ENCODE data around the gene TEX11.
"Not testable (repeated sequence)": the region's sequence is repeated elsewhere in the genome, so short reads cannot be mapped to it uniquely, and the experiment has no call there.

- not testable (repeated sequence) for TF ChIP-seq CTCF (conservative IDR thresholded peaks at IDR 0.05; ENCODE audit: low read depth, low read length); EZH2 (IDR thresholded peaks at IDR 0.05; ENCODE audit: borderline replicate concordance, low read depth, low read length, poor library complexity, severe bottlenecking)
These were observed 197.2 kb downstream of the TEX11 start for GRCh38 chrX:70711336-70711735.
